ENCODE data around the gene DAAM2.

Gene DAAM2

DNA sequence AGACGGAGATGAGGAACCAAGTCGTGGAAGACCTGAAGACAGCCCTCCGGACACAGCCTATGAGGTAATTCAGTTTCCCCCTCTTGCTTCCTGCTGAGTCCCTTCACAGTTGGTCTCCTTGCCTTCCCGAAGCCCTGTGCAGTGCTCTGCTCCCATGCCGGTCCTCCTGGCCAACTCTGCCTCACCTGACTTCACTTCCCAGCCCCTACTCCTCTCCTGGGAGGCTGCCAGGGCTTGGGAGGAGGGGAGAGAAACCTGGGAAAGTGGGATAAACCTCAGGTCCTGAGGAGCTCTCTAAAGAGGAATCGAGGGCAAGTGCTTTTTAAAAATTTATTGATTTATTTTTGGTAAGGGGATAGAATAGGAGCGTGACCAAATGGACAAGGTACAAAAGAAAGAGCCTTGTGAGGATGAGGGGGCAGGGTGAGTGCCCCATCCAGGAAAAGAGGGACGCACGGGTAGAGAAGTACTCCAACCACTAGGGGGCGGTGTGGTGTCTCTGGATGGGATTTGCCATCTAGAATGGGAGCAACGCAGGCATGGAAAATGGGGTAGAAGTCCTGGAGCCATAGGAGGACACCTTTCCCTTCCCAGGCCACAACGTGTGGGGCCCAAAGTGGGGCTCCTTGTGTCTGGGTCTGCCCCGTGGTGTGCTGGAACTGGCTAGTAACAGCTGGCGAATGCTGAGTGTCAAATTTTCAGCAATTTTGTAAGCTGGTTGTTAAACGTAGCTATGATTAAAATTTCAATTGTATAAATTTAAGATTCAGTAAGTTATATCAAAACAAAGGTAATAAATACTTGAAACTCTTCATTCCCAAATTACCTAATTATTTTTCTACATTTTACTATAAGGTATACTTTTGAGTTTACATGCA, 73.1 kb downstream of the DAAM2 start:
- TF ChIP-seq EZH2phosphoT487 (IDR thresholded peaks at IDR 0.05; ENCODE audit: borderline replicate concordance) = no peak
- TF ChIP-seq, protein P1, sequence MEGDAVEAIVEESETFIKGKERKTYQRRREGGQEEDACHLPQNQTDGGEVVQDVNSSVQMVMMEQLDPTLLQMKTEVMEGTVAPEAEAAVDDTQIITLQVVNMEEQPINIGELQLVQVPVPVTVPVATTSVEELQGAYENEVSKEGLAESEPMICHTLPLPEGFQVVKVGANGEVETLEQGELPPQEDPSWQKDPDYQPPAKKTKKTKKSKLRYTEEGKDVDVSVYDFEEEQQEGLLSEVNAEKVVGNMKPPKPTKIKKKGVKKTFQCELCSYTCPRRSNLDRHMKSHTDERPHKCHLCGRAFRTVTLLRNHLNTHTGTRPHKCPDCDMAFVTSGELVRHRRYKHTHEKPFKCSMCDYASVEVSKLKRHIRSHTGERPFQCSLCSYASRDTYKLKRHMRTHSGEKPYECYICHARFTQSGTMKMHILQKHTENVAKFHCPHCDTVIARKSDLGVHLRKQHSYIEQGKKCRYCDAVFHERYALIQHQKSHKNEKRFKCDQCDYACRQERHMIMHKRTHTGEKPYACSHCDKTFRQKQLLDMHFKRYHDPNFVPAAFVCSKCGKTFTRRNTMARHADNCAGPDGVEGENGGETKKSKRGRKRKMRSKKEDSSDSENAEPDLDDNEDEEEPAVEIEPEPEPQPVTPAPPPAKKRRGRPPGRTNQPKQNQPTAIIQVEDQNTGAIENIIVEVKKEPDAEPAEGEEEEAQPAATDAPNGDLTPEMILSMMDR (conservative IDR thresholded peaks at IDR 0.05; ENCODE audit: low read length) = peak; percentile 89
- H3K79me2 ChIP-seq (ENCODE audit: insufficient read depth, low read length) = no peaks in the 10 kb centered on the region
- H3K9me2 ChIP-seq (replicated peaks; ENCODE audit: low read depth, low read length) = no peaks in the 10 kb centered on the region
- no peak overlapping the region for H3K4me3 ChIP-seq (ENCODE audit: low read length, poor library complexity, severe bottlenecking)
- no peaks in the 10 kb centered on the region for H4K20me1 ChIP-seq (ENCODE audit: insufficient read depth, low read length, poor library complexity, severe bottlenecking)
- no peaks in the 10 kb centered on the region for H3K9me3 ChIP-seq (ENCODE audit: insufficient read depth, low read depth, low read length)
- H3F3A ChIP-seq (ENCODE audit: low read depth) = no peaks in the 10 kb centered on the region
- H3K9ac ChIP-seq (ENCODE audit: low read depth, low read length, poor library complexity, severe bottlenecking) = no peak overlapping the region
- no peak overlapping the region for H3K4me2 ChIP-seq (ENCODE audit: low read depth, low read length, poor library complexity, severe bottlenecking)
- H3K27me3 ChIP-seq (ENCODE audit: insufficient read depth, low read length, poor library complexity, severe bottlenecking) = no peaks in the 10 kb centered on the region
- H2AFZ ChIP-seq (ENCODE audit: low read length) = no peak overlapping the region
- no peaks in the 10 kb centered on the region for H3K4me1 ChIP-seq (ENCODE audit: insufficient read depth, low read length, poor library complexity, severe bottlenecking)
- no peaks in the 10 kb centered on the region for H3K36me3 ChIP-seq (ENCODE audit: insufficient read depth, low read length)

DNA sequence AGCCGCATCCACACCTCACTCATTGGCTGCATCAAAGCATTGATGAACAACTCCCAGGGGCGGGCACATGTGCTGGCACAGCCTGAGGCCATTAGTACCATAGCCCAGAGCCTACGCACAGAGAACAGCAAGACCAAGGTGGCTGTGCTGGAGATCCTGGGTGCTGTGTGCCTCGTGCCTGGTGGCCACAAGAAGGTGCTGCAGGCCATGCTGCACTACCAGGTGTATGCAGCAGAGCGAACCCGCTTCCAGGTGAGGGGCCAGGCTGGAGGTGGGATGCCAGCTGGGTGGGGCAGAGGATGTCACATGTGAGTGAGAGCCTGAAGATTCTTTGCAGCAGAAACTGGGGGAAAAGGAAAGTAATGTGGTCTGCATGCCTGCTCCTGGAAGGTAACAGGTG, 75.4 kb downstream of the DAAM2 start:
- Histone ChIP-seq H3K4me1 (ENCODE audit: insufficient read depth, low read length, poor library complexity, severe bottlenecking) (no peaks in the 10 kb centered on the region), H3K9me3 (ENCODE audit: insufficient read depth, low read depth, low read length) (no peaks in the 10 kb centered on the region), H4K20me1 (ENCODE audit: insufficient read depth, low read length, poor library complexity, severe bottlenecking) (no peaks in the 10 kb centered on the region), H3K4me3 (ENCODE audit: low read length, poor library complexity, severe bottlenecking) (no peak overlapping the region), H3K36me3 (ENCODE audit: insufficient read depth, low read length) (no peaks in the 10 kb centered on the region), H3K9me2 (replicated peaks; ENCODE audit: low read depth, low read length) (no peaks in the 10 kb centered on the region), H2AFZ (ENCODE audit: low read length) (no peak overlapping the region), H3K79me2 (ENCODE audit: insufficient read depth, low read length) (no peaks in the 10 kb centered on the region), H3K9ac (ENCODE audit: low read depth, low read length, poor library complexity, severe bottlenecking) (no peak overlapping the region), H3K27me3 (ENCODE audit: insufficient read depth, low read length, poor library complexity, severe bottlenecking) (no peaks in the 10 kb centered on the region), H3K4me2 (ENCODE audit: low read depth, low read length, poor library complexity, severe bottlenecking) (no peak overlapping the region), H3F3A (ENCODE audit: low read depth) (no peaks in the 10 kb centered on the region)
- TF ChIP-seq, protein P1 (conservative IDR thresholded peaks at IDR 0.05; ENCODE audit: low read length) = 0 out of 2 replicates have a peak, but pooled peaks have one; percentile 11
- TF ChIP-seq EZH2phosphoT487 (IDR thresholded peaks at IDR 0.05; ENCODE audit: borderline replicate concordance) = no peak

DNA sequence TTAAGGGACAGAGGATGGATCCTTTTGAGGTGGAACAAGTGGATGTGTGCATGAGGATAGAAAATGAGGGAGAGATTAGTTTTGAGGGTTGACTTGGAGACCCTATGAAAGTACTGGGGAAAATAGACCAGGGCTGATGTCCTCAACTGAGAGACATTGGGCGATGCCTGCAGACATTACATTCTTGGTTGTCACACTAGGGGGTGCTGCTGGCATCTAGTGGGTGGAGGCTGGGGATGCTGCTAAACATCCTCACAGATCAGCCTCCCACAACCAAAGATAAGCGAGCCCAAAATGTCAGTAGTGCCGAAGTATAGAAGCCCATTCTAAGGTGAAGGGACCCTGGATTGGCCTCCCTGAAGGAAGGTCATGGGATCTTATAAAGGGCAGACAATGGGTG, 78.8 kb downstream of the DAAM2 start:
- Histone ChIP-seq H3K36me3 (ENCODE audit: insufficient read depth, low read length) (no peaks in the 10 kb centered on the region), H3K4me1 (ENCODE audit: insufficient read depth, low read length, poor library complexity, severe bottlenecking) (no peaks in the 10 kb centered on the region), H4K20me1 (ENCODE audit: insufficient read depth, low read length, poor library complexity, severe bottlenecking) (no peaks in the 10 kb centered on the region), H3K9ac (ENCODE audit: low read depth, low read length, poor library complexity, severe bottlenecking) (no peak overlapping the region), H3K9me2 (replicated peaks; ENCODE audit: low read depth, low read length) (no peaks in the 10 kb centered on the region), H3K27me3 (ENCODE audit: insufficient read depth, low read length, poor library complexity, severe bottlenecking) (no peaks in the 10 kb centered on the region), H3F3A (ENCODE audit: low read depth) (no peaks in the 10 kb centered on the region), H3K79me2 (ENCODE audit: insufficient read depth, low read length) (no peaks in the 10 kb centered on the region), H2AFZ (ENCODE audit: low read length) (no peak overlapping the region), H3K4me3 (ENCODE audit: low read length, poor library complexity, severe bottlenecking) (no peak overlapping the region), H3K4me2 (ENCODE audit: low read depth, low read length, poor library complexity, severe bottlenecking) (no peak overlapping the region), H3K9me3 (ENCODE audit: insufficient read depth, low read depth, low read length) (no peaks in the 10 kb centered on the region)
- TF ChIP-seq EZH2phosphoT487 (IDR thresholded peaks at IDR 0.05; ENCODE audit: borderline replicate concordance) = no peak
- TF ChIP-seq, protein P1 (conservative IDR thresholded peaks at IDR 0.05; ENCODE audit: low read length) = peak; percentile 53

Measured in Loucy (cell line).